ENCODE results near the gene ADGRG1. TPM values are rescaled to one million over a fixed set of nuclear protein-coding genes. Genes with fewer than 3 reads are reported as not detected.
A peak's percentile ranks its signal among the peaks of the same experiment; 100 is the strongest.
"Not testable (repeated sequence)": the region's sequence is repeated elsewhere in the genome, so short reads cannot be mapped to it uniquely, and the experiment has no call there.

The ADGRG1 gene
- total RNA-seq, 4 donors from 2014 or later = 129 to 159 (median 136) TPM

DNA sequence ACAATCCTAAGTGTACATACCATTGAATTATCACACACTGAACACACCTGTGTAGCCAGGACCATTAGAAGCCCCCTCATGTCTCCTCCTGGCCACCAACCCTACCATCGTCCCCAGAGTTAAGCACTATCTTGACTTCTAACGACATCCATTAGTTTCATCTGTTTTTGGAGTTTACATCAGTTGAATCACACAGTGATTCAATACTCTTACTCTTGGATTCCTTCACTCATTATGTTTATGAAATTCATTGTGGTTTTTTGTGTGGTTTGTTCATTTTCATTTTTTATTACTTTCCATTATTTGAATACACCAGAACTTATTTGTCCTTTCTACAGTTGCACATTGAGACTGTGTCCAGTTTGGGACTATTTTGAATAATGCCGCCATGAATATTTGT is 79.7 kb downstream of the ADGRG1 start:
- 93 to 95% methylated on average over 3 of the region's 3 CpGs for WGBS, 2 donors
- DNase-seq (ENCODE audit: low spot score in 2 of 2) = no peak
- TF ChIP-seq POLR2A (IDR thresholded peaks at IDR 0.05) = no peak
- TF ChIP-seq CTCF (IDR thresholded peaks at IDR 0.05) = no peak
- intact Hi-C loops (cut with DNase I; ENCODE audit: low total_unique reads) = no loop called here
- H3K4me3 ChIP-seq (ENCODE audit: low read depth, poor library complexity, severe bottlenecking) = no peak overlapping the region

GRCh38 chr16:57709663-57710062 is 81.2 kb downstream of the ADGRG1 start:
- TF ChIP-seq CTCF (IDR thresholded peaks at IDR 0.05) (no peak), POLR2A (IDR thresholded peaks at IDR 0.05) (no peak)
- DNase-seq (ENCODE audit: low spot score in 2 of 2) = peak in 1 of 2 donors; percentile 21
- 93 to 95% methylated on average over 3 of the region's 3 CpGs for WGBS, 2 donors
- intact Hi-C loops (cut with DNase I; ENCODE audit: low total_unique reads) = no loop called here
- H3K4me3 ChIP-seq (ENCODE audit: low read depth, poor library complexity, severe bottlenecking) = no peak overlapping the region

DNA sequence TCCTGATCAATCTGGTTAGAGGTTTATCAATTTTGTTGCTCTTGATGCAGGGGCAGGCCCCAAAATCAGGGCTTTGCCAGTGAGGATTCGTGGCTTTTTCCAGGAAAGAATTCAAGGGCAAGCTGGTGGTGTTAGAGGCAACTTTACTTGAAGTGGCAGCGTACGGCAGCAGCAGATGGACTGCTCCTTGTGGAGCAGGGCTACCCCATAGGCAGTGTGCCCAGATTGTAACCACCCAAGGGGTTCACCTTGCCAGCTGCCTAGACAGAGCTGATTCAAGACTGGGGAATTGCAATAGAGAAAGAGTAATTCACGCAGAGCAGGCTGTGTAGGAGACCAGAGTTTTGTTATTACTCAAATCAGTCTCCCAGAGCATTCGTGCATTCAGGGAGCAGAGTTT is 82.9 kb downstream of the ADGRG1 start:
- WGBS, 2 donors = 74 to 76% methylated on average over 5 of the region's 5 CpGs
- no peak for TF ChIP-seq POLR2A (IDR thresholded peaks at IDR 0.05)
- no peak for TF ChIP-seq CTCF (IDR thresholded peaks at IDR 0.05)
- intact Hi-C loops (cut with DNase I; ENCODE audit: low total_unique reads) = no loop called here
- H3K4me3 ChIP-seq (ENCODE audit: low read depth, poor library complexity, severe bottlenecking) = no peak overlapping the region
- DNase-seq (ENCODE audit: low spot score in 2 of 2) = peak in 1 of 2 donors; percentile 40

DNA sequence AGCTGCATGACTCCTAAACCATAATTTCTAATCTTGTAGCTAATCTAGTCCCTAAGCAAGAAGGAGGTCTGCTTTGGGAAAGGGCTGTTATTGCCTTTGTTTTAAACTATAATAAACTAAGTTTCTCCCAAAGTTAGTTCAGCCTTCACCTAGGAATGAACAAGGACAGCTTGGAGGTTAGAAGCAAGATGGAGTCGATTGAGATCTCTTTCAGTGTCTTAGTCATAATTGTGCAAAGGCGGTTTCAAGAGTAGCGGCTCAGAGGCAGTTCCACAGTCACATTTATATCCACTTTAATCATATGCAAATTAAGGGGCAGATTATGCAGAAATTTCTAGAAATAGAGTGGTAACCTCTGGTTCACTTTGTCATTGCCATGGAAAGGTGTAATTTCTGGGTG is 83.6 kb downstream of the ADGRG1 start:
- intact Hi-C loops (cut with DNase I; ENCODE audit: low total_unique reads) = no loop called here
- no peak overlapping the region for H3K4me3 ChIP-seq (ENCODE audit: low read depth, poor library complexity, severe bottlenecking)
- DNase-seq (ENCODE audit: low spot score in 2 of 2) = no peak
- WGBS, 2 donors = 90 to 95% methylated on average over 3 of the region's 3 CpGs
- TF ChIP-seq CTCF (IDR thresholded peaks at IDR 0.05) = no peak
- TF ChIP-seq POLR2A (IDR thresholded peaks at IDR 0.05) = no peak

GRCh38 chr16:57712569-57712968 is 84.1 kb downstream of the ADGRG1 start:
- intact Hi-C loops (cut with DNase I; ENCODE audit: low total_unique reads); H3K4me3 ChIP-seq (ENCODE audit: low read depth, poor library complexity, severe bottlenecking): not testable (repeated sequence)
- peak in 1 of 2 donors; percentile 5 for DNase-seq (ENCODE audit: low spot score in 2 of 2)
- WGBS, 2 donors = 58 to 60% methylated on average over 6 of the region's 6 CpGs

GRCh38 chr16:57713596-57713995 is 85.2 kb downstream of the ADGRG1 start:
- no peak for TF ChIP-seq POLR2A (IDR thresholded peaks at IDR 0.05)
- TF ChIP-seq CTCF (IDR thresholded peaks at IDR 0.05) = no peak
- peak in 1 of 2 donors; percentile 26 for DNase-seq (ENCODE audit: low spot score in 2 of 2)
- intact Hi-C loops (cut with DNase I; ENCODE audit: low total_unique reads) = no loop called here
- no peak overlapping the region for H3K4me3 ChIP-seq (ENCODE audit: low read depth, poor library complexity, severe bottlenecking)
- WGBS, 2 donors = 87 to 96% methylated on average over 8 of the region's 8 CpGs
